ENCODE results near the gene LPP.

LPP gene

GRCh38 chr3:188667926-188668325, 514.0 kb downstream of the LPP start:
- TF ChIP-seq, protein P1, sequence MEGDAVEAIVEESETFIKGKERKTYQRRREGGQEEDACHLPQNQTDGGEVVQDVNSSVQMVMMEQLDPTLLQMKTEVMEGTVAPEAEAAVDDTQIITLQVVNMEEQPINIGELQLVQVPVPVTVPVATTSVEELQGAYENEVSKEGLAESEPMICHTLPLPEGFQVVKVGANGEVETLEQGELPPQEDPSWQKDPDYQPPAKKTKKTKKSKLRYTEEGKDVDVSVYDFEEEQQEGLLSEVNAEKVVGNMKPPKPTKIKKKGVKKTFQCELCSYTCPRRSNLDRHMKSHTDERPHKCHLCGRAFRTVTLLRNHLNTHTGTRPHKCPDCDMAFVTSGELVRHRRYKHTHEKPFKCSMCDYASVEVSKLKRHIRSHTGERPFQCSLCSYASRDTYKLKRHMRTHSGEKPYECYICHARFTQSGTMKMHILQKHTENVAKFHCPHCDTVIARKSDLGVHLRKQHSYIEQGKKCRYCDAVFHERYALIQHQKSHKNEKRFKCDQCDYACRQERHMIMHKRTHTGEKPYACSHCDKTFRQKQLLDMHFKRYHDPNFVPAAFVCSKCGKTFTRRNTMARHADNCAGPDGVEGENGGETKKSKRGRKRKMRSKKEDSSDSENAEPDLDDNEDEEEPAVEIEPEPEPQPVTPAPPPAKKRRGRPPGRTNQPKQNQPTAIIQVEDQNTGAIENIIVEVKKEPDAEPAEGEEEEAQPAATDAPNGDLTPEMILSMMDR (IDR thresholded peaks at IDR 0.05; ENCODE audit: low read length): no peak
- TF ChIP-seq EZH2phosphoT487 (IDR thresholded peaks at IDR 0.05; ENCODE audit: low read length) (no peak), EZH2 (optimal IDR thresholded peaks at IDR 0.05; ENCODE audit: low read depth, low read length) (no peak)
- no peak overlapping the region for H3K4me2 ChIP-seq (ENCODE audit: low read depth, low read length)
- H3K4me3 ChIP-seq (ENCODE audit: low read length): no peak overlapping the region
- H4K20me1 ChIP-seq (ENCODE audit: insufficient read depth, low read length): no peaks in the 10 kb centered on the region
- no peaks in the 10 kb centered on the region for H3K79me2 ChIP-seq (ENCODE audit: low read length)
- H3K9me3 ChIP-seq (replicated peaks; ENCODE audit: insufficient read depth, low read length): no peaks in the 10 kb centered on the region
- no peak overlapping the region for H3K9ac ChIP-seq (ENCODE audit: low read length)
- no peaks in the 10 kb centered on the region for H3F3A ChIP-seq (ENCODE audit: insufficient read depth, low read length)
- no peaks in the 10 kb centered on the region for H3K4me1 ChIP-seq (ENCODE audit: low read length)
- no peaks in the 10 kb centered on the region for H3K9me2 ChIP-seq (replicated peaks; ENCODE audit: insufficient read depth, low read length)
- H3K27me3 ChIP-seq (replicated peaks; ENCODE audit: insufficient read depth, low read length): no peaks in the 10 kb centered on the region
- no peak for DNase-seq
- no peak overlapping the region for H2AFZ ChIP-seq (ENCODE audit: low read length)
- H3K36me3 ChIP-seq (replicated peaks; ENCODE audit: insufficient read depth, low read length): no peaks in the 10 kb centered on the region
- no peak overlapping the region for H3K27ac ChIP-seq (ENCODE audit: low read length)

DNA sequence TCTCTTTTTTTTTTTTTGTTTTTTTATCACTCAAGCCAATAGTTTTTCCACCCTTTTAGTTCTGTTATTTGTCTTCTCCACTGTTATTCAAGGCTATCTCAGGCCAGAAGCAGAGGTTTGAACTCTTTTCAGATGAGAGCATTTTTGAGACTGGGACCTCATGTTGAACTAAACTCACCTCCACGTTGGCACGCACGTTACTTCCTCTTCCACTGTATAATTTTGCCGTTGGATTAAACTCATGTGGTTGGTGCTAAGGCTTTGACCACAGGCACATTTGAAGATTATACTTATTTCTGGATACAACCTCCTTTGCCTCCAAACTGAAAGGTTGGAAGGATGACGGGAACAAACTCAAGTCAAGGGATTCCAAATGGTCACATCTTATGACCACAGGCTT, 516.5 kb downstream of the LPP start:
- Histone ChIP-seq H3K9ac (ENCODE audit: low read length) (no peak overlapping the region), H3K27ac (ENCODE audit: low read length) (no peak overlapping the region), H3K27me3 (replicated peaks; ENCODE audit: insufficient read depth, low read length) (no peaks in the 10 kb centered on the region), H3K4me1 (ENCODE audit: low read length) (no peaks in the 10 kb centered on the region), H3F3A (ENCODE audit: insufficient read depth, low read length) (no peaks in the 10 kb centered on the region), H3K9me2 (replicated peaks; ENCODE audit: insufficient read depth, low read length) (no peaks in the 10 kb centered on the region), H3K79me2 (ENCODE audit: low read length) (no peaks in the 10 kb centered on the region), H3K4me2 (ENCODE audit: low read depth, low read length) (no peak overlapping the region), H4K20me1 (ENCODE audit: insufficient read depth, low read length) (no peaks in the 10 kb centered on the region), H3K4me3 (ENCODE audit: low read length) (no peak overlapping the region), H2AFZ (ENCODE audit: low read length) (no peak overlapping the region), H3K9me3 (replicated peaks; ENCODE audit: insufficient read depth, low read length) (no peaks in the 10 kb centered on the region), H3K36me3 (replicated peaks; ENCODE audit: insufficient read depth, low read length) (no peaks in the 10 kb centered on the region)
- no peak for TF ChIP-seq EZH2 (optimal IDR thresholded peaks at IDR 0.05; ENCODE audit: low read depth, low read length)
- TF ChIP-seq, protein P1 (IDR thresholded peaks at IDR 0.05; ENCODE audit: low read length): no peak
- no peak for TF ChIP-seq EZH2phosphoT487 (IDR thresholded peaks at IDR 0.05; ENCODE audit: low read length)
- no peak for DNase-seq

DNA sequence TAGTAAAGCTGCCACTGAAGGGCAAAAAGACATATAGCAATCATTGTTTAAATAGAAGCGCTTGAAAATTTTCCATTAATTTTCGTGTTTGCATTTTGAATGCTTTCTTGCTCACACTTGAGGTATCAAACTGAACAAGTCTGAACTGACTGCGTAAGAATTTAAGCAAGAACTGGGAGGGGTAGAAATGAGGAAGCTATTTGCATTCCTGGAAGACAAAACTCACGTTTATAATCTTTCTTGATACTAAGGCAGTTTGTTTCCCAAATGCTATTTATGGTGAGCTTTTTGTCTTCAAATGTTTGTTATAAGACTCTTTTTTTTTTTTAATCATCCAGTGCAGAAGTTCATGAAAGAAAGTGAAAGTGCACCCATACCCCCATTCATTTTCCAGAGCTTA, 518.0 kb downstream of the LPP start:
- no peaks in the 10 kb centered on the region for H3K79me2 ChIP-seq (ENCODE audit: low read length)
- no peak overlapping the region for H3K9ac ChIP-seq (ENCODE audit: low read length)
- no peaks in the 10 kb centered on the region for H3F3A ChIP-seq (ENCODE audit: insufficient read depth, low read length)
- H3K4me1 ChIP-seq (ENCODE audit: low read length): no peaks in the 10 kb centered on the region
- H3K4me3 ChIP-seq (ENCODE audit: low read length): no peak overlapping the region
- TF ChIP-seq EZH2 (optimal IDR thresholded peaks at IDR 0.05; ENCODE audit: low read depth, low read length) (no peak), EZH2phosphoT487 (IDR thresholded peaks at IDR 0.05; ENCODE audit: low read length) (no peak)
- TF ChIP-seq, protein P1 (IDR thresholded peaks at IDR 0.05; ENCODE audit: low read length): no peak
- H2AFZ ChIP-seq (ENCODE audit: low read length): no peak overlapping the region
- H4K20me1 ChIP-seq (ENCODE audit: insufficient read depth, low read length): no peaks in the 10 kb centered on the region
- H3K36me3 ChIP-seq (replicated peaks; ENCODE audit: insufficient read depth, low read length): no peaks in the 10 kb centered on the region
- no peaks in the 10 kb centered on the region for H3K9me3 ChIP-seq (replicated peaks; ENCODE audit: insufficient read depth, low read length)
- no peak for DNase-seq
- no peak overlapping the region for H3K27ac ChIP-seq (ENCODE audit: low read length)
- H3K27me3 ChIP-seq (replicated peaks; ENCODE audit: insufficient read depth, low read length): no peaks in the 10 kb centered on the region
- no peaks in the 10 kb centered on the region for H3K9me2 ChIP-seq (replicated peaks; ENCODE audit: insufficient read depth, low read length)
- no peak overlapping the region for H3K4me2 ChIP-seq (ENCODE audit: low read depth, low read length)

Data from MM.1S (cell line).